ENCODE data around the gene POMGNT1. TPM values are rescaled to one million over a fixed set of nuclear protein-coding genes. Genes with fewer than 3 reads are reported as not detected.

Gene POMGNT1
- total RNA-seq, 2 experiments from 2014 or later: 52.8 to 59.0 TPM

DNA sequence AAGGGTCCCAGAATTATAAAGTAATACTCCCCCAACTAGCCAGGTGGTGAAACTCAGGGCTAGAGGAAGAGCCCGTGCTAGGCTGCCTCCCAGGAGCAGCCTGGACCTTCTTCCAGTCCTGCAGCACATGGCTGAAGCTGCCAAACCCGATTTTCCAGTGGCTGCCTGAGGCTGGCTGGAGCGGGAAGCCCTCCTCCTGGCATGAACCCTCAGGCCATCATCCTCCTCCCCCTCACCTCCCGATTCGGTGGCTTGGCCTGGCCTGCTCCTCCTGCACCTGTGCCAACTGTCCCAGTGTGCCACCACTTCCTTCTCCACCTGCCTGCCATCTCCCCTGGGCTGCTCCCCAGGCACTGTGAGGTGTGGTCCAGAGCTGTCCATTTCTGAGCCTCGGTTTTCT is 26.4 kb downstream of the POMGNT1 start:
- ChIA-PET CTCF (interaction anchor here (2.4 kb wide), 1 partner anchor 135 kb away, joined by 6 read pairs; no protein-coding TSS in a partner anchor), POLR2A (no interaction called here)

DNA sequence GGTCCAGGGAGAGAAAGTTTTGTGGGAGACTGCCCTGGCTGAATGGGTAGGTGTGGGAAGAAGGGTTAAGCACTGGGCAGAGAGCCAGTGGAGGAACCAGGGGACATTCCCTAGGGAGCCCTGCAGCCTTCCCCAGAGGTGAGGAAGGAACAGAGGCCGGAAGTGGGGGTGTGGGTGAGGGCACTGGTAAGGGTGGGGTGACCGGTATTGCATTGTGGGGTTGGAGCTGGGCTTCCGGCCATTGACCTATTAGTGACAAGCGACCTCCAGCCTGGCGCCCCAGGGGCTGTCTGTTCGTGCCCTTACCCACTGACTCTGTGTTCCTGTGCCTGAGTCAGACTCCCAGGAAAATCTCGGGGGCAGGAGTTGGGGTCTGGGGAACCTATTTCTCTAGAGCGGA is 26.9 kb downstream of the POMGNT1 start:
- POLR2A ChIA-PET: no interaction called here
- CTCF ChIA-PET: interaction anchor here (2.4 kb wide), 1 partner anchor 134 kb away, joined by 6 read pairs; no protein-coding TSS in a partner anchor

DNA sequence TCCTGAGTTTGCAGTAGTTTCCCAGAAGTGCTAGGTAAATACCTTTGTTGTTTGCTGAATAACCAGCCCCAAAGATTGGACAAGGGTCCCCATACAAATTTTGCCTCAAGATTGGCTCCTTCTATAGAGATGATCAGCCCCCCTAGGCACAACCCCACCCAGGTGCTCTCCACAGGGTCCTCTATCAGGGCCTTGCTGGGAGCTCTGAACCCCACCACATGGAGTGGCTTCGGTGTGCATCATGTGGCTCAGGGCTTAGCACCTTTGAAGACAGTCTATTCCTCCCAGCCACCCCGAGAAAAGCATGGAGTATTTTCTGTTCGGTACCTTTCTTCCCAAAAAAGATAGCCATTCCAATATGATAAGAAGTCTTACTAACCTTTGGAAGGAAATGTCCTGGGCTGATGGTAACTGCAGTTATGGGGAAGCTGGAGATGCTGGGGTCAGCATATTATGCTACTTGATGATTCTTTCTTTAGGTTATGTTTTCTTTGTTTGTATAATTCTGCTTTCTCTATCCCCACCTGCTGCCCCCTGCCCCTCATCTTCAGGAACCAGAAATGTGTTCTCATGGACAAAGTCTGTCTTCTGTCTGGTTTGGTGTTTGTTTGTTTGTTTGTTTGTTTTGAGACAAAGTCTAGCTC is 28.3 kb downstream of the POMGNT1 start:
- CTCF ChIA-PET: no interaction called here

DNA sequence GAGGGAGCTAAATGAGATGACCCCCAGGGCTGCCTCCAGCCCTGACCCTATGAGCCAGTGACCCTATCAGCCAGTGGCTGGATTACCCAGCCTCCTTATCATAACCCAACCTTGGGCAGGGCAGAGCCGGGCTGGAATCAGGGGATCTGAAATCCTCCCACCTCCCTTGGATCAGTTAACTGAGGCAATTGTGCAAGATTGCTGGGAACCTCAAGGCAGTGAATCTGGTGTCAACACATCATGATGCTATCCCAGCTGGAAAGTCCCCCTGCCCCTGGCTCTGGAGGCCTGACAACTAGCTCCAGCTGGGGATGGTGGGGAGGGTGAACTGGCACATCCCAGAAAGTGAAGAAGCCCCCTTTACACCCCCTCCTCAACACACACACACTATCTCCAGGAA is 29.8 kb downstream of the POMGNT1 start:
- POLR2A ChIA-PET: no interaction called here
- CTCF ChIA-PET: interaction anchor here (2.7 kb wide), 1 partner anchor 132 kb away, joined by 14 read pairs; no protein-coding TSS in a partner anchor

More for the DNA sequence above, 28.3 kb downstream of the POMGNT1 start:
- POLR2A ChIA-PET: no interaction called here

DNA sequence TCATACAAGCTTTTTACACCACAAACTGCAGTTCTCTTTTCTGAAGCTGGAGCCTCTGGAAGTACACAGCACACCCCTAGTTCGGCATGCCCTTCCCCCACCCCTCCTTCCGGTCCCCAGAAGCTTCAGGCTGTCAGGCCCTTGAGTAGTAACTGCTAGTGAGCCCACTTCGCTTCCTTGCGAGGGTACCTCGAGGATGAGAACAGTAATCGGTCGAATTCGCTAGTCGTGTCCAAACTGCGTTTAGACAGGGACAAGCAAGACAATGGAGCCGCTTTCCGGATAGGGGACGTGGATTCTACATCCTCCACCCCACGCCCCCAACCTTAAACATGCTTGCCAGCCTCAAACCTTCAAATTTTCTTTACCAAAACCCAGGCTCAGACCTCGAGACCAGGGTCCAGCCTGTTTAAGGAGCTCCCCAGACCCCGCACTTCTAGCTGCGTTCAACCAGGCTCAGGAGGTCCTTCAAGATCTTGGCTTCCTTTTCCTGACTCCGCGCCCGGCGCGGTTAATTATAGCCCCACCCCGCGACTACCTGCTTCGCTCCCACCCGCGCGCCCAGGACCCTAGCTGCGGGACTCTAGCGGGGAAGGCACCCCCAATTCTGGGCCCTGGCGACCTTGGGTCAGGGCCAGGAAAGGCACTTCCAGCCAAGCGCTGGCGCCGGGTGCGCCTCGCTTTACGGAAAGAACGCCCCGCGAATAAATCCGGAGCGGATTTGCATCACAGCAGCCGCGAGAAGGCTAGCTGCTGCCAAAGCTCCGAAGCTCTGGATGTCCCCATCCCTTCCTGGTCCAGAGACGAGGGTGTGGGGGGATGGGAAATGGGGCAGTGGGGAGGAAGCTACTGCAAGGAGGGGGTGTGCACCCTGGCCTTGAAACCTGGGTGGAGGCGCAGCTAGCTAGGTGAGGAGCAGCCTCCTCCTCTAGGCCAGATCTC is 31.4 kb downstream of the POMGNT1 start:
- ChIA-PET POLR2A (interaction anchor here (1.1 kb wide), 1 partner anchor 32 kb away, joined by 6 read pairs; the partner anchor contains the start of gene POMGNT1), CTCF (interaction anchor here (2.7 kb wide), 1 partner anchor 130 kb away, joined by 14 read pairs; no protein-coding TSS in a partner anchor)

DNA sequence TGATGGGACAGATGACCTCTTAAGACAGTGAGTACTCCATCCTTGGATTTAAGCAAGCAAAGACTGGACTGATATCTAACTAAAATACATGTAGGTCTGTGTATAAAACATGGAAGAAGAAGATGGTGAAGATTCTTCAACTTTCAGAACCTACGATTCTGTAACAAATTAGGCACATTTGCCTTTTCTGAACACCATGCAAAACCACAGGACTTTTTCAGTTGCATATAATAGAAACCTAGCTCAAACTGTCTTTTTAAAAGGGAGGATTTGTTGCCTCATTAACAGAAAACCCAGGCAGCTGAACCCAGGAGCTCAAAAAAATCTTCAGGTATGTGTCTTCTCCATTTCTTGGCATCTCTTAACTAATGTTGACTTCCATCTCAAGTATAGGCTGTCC is 38.0 kb downstream of the POMGNT1 start:
- ChIA-PET POLR2A (no interaction called here), CTCF (no interaction called here)

DNA sequence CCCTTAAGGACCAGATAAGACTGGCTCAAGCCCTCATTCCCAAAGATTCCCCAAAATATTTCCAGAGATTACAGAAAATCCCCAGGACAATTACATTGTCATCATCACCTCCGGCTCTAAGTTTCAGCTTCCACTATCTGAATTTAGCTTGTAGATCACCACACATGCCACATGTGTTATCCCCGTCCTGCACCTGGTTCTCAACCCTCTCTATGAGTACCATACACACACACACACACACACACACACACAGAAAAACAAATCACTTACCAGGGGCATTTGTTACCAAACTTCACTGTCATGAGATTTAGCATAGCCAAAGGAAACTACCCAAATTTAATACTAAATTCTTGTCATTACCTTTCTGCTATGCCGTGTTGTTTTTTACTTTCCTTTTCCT is 38.7 kb downstream of the POMGNT1 start:
- POLR2A ChIA-PET: no interaction called here
- CTCF ChIA-PET: no interaction called here

DNA sequence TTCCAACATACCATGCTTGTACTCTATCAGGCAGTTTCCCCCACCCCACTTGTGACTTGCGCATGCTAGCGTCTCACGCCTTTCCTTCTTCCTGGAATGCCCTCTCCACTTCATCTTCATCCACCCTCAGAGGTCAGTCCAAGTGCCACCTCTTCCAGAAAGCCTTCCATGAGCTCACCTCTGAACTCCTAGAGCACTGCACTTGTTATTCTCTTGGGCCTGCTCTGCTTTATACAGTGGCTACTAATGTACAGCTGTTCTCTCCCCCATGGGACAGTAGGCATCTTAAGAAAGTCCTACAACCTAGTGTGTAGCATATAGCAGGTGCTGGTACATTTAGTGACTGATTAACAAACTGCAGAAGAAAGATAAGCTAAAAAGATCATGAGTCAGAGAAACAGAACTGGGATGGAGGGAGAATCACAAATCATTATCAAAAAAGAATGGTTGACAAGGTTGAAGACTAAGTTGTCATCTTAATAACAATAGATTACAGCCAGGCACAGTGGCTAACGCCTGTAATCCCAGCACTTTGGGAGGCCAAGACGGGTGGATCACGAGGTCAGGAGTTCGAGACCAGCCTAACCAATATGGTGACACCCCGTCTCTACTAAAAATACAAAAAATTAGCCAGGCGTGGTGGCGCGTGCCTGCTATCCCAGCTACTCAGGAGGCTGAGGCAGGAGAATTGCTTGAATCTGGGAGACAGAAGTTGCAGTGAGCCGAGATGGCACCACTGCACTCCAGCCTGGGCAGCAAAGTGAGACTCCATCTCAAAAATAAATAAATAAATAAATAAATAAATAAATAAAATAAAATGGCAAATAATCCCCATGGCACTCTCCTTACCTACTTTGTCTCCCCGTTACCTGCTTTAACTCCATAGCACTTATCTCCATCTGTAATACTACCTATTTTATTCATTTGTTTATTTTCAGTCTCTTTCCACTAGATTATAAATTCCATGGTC is 39.6 kb downstream of the POMGNT1 start:
- POLR2A ChIA-PET: interaction anchor here (0.5 kb wide), 1 partner anchor 124 kb away, joined by 3 read pairs; no protein-coding TSS in a partner anchor
- CTCF ChIA-PET: interaction anchor here (1.0 to 1.8 kb wide), 2 partner anchors 22 to 65 kb away, joined by 3 to 9 read pairs; no protein-coding TSS in a partner anchor

DNA sequence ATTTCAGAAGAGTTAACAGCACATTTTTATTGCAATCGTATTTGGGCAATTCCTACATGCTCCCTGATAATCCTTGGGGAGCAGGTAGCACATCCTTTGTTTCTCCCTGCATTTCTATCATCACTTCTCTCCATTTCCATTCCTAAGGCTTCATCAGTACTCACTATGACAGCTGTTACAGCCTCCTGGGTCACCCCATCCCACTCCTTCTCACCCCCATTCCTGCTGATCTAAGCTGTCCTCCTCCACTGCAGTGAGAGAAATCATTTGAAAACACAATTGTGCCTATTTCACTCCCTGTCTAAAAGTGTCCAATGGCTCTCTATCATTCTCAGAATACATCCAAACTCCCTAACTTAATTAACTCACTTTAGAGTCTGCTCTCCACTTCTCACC is 40.3 kb downstream of the POMGNT1 start:
- POLR2A ChIA-PET: no interaction called here
- CTCF ChIA-PET: interaction anchor here (1.0 to 1.8 kb wide), 2 partner anchors 23 to 65 kb away, joined by 3 to 9 read pairs; no protein-coding TSS in a partner anchor

DNA sequence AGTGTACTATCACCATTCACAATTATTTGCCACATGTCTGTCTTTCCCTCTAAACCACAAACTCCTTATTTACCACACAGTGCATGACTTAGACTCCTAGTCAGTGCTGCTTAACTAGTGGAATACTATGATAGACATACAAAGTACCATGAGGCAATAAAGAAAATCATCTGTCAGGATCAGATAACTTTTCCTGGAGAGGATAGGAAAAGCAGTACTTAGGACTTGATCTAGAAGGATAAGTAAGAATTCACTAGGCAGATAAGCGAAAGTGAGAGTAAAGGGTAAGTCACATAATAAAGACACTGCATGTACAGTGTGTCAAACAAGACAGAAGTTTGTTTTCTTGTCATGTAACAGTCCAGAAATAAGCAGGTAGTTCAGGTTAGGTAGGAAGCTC is 44.5 kb downstream of the POMGNT1 start:
- CTCF ChIA-PET: no interaction called here
- POLR2A ChIA-PET: interaction anchor here (0.5 kb wide), 1 partner anchor 12 kb away, joined by 7 read pairs; no protein-coding TSS in a partner anchor

DNA sequence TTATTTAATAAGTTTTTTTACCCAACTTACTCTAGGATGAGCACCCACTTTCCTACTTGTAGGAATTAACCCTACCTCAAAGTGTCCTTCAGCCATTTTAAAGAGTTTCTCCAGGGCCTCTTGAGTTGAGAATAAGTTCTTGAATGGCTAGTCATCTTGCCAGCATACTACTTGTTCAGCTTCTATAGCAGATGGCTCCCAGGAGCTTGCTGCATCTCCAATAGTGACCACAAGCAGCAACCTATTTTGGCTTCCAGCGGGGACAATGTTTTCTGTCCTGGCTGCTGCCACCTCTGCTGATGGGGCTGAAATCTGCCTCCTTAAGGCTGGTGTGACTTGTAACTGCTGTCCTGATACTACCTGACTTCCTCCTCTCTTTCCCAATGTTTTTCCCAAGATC is 45.0 kb downstream of the POMGNT1 start:
- CTCF ChIA-PET: no interaction called here
- POLR2A ChIA-PET: no interaction called here

DNA sequence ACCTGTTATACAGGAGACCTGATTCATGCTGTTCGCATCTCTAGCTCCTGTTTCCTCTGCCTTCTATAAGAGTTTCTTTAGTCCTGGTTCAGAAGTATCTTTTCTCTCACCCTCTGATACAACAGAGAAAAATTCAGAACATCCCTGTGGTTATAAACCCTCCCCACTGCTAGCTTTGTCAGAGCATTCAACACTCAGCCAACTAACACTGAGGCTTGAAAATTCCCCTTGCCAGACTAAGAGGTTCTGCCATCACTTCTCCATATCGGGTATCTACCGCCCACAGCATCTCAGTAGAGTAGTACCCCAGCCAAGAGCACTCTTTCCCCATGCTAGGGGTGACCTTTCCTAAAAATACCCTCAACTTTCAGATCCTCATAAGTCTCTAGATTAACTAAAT is 46.2 kb downstream of the POMGNT1 start:
- ChIA-PET CTCF (no interaction called here), POLR2A (no interaction called here)

DNA sequence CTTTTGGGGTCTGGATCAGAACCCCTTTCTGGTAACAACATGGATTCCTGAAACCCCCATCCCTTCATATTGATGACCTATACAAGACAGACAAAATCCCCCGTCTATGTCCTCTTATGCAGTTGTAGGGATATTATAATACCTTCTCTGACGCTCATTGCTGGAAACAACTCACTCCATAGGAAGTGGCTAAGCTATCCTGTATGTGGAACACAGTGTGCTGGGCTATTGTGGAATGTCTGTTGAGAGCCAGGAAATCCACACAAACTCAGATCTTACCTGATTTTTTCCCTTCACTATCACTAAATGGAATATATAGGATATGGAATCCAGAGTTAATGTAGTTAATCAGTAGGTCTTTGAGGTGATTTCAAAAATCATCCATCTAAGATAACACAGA is 48.1 kb downstream of the POMGNT1 start:
- CTCF ChIA-PET: no interaction called here
- POLR2A ChIA-PET: no interaction called here

DNA sequence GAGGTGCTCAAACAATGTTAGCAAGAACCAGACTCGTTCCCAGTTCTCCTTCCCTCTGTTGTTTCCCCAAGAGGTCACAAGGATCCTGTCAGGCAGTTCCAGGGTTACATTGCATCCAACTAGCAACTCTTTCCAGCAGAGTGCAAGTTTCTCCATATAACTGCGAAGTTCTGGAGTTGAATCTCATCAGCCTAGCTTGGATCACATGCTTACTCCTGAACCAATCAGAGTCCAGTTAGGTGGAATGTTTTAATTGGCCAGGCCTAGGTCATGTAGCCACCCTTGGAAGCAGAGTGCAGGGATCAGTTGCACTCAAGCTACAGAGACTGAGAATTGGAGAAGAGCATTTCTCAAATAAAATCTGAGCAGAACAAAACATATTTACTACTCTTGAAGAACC is 49.9 kb downstream of the POMGNT1 start:
- ChIA-PET CTCF (no interaction called here), POLR2A (no interaction called here)

Other genes starting within 250 kb of the POMGNT1 start
- gene PIK3R3, start 65.8 kb downstream of the POMGNT1 start, total RNA-seq: 1 to 10 TPM; 3.3 to 4.1 TPM
- not detected for gene TSPAN1, start 23.3 kb downstream of the POMGNT1 start, total RNA-seq
- not detected for gene P3R3URF, start 21.9 kb downstream of the POMGNT1 start, total RNA-seq
- under 1 TPM; 0.08 to 0.19 TPM for gene LURAP1, start 4.9 kb upstream of the POMGNT1 start, total RNA-seq
- gene RAD54L, start 49.3 kb upstream of the POMGNT1 start, total RNA-seq: 10 to 100 TPM; 60.9 to 63.1 TPM
- gene LRRC41, start 105.2 kb upstream of the POMGNT1 start, total RNA-seq: 10 to 100 TPM; 37.2 TPM
- 100 to 1,000 TPM; 393 to 395 TPM for gene UQCRH, start 105.3 kb upstream of the POMGNT1 start, total RNA-seq
- gene NSUN4, start 142.4 kb upstream of the POMGNT1 start, total RNA-seq: 10 to 100 TPM; 28.8 to 30.8 TPM
- gene FAAH, start 195.9 kb upstream of the POMGNT1 start, total RNA-seq: 1 to 10 TPM; 4.8 to 5.3 TPM